Mucosa of stomach (tissue), 1 donor: ENCODE data around the gene PALD1.

ENCODE experiments used
- H3K27me3 ChIP-seq: one replicate; pipeline ENCODE4 v1.7.0; 2013; ENCODE audit warnings: mild to moderate bottlenecking, low read length; ENCODE audit not compliant: control insufficient read depth, insufficient read depth
- H3K36me3 ChIP-seq: one replicate; pipeline ENCODE4 v1.7.0; 2013; ENCODE audit warnings: low read length; ENCODE audit not compliant: control insufficient read depth, insufficient read depth
- H3K4me1 ChIP-seq: one replicate; pipeline ENCODE4 v1.7.0; 2013; ENCODE audit warnings: mild to moderate bottlenecking, low read length; ENCODE audit not compliant: control insufficient read depth, insufficient read depth
- H3K4me3 ChIP-seq: one replicate; pipeline ENCODE4 v1.7.0; 2013; ENCODE audit warnings: low read length
- H3K9ac ChIP-seq: one replicate; pipeline ENCODE4 v1.7.0; 2013; ENCODE audit warnings: mild to moderate bottlenecking, low read length, moderate library complexity
- H3K9me3 ChIP-seq: one replicate; pipeline ENCODE4 v1.7.0; 2013; ENCODE audit warnings: mild to moderate bottlenecking, low read length, moderate library complexity; ENCODE audit not compliant: control insufficient read depth
- donor health status: Pancreatic carcinoma.

Gene PALD1

DNA sequence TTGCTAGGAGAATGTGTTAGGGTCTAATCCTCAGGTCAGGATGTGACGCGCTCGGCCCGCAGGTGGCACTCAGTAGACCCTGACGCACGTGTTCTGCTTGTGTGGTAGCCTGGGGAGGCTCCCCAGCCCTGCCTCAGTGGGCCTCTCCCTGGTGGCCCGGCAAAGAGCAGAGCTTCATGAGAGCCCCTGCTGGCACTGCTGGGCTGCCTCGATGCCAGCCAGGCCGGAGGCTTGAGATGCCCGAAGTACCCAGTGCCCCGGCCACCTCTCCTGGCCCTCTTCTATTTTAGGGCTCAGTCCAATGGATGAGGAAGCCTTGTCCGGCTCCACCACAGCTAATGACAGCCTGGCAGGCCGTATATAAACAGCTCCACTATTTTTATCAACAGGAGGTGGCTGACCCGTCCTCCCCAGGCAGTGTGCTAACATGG is 82.0 kb downstream of the PALD1 start:
- Histone ChIP-seq H3K36me3 (no peaks in the 10 kb centered on the region), H3K9ac (no peak overlapping the region), H3K9me3 (no peaks in the 10 kb centered on the region), H3K4me3 (no peak overlapping the region), H3K27me3 (no peaks in the 10 kb centered on the region), H3K4me1 (peaks cover 12% of the 10 kb centered on the region)

DNA sequence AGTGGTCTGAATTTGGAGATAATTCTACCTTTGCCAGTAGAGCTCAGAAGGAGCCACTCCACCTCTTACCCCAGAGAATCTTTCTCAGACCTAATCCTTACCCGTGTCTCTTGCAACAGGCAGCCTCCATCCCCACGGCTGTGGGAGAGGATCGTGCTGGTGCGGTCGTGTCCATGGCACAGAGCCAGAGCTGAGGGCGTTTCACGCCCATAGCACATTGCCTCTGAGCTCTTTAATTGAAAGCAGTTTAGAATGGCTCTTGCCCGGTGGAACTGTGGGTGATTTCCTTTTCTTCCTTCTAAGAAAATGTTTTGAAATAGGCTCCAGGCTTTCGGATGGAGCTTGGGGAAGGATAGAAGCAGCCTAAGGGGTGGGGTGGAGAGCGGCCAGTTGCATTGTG is 82.5 kb downstream of the PALD1 start:
- Histone ChIP-seq H3K9me3 (no peaks in the 10 kb centered on the region), H3K27me3 (no peaks in the 10 kb centered on the region), H3K9ac (no peak overlapping the region), H3K4me3 (no peak overlapping the region), H3K36me3 (no peaks in the 10 kb centered on the region), H3K4me1 (peaks cover 12% of the 10 kb centered on the region)

DNA sequence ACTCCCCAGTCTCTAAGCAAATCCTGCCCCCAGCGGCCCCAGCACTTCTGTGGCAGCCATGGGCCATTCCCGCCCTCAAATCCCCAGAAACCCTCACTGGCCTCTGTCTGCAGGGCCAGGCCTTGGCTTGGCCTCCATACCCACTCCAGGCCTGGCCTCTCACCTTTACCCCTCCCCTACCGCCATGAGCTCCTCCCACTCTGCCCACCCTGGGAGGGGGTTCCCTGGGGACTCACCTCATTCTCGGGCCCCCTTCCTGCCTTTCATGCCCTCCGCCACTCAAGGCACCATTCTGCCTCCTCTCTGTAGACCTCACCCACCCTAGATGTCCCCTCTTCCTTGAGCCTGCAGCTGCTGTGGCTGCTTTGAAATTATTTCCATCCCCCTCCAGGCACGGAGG is 83.0 kb downstream of the PALD1 start:
- Histone ChIP-seq H3K9ac (no peak overlapping the region), H3K27me3 (no peaks in the 10 kb centered on the region), H3K4me3 (no peak overlapping the region), H3K4me1 (peaks cover 12% of the 10 kb centered on the region), H3K36me3 (no peaks in the 10 kb centered on the region), H3K9me3 (no peaks in the 10 kb centered on the region)

DNA sequence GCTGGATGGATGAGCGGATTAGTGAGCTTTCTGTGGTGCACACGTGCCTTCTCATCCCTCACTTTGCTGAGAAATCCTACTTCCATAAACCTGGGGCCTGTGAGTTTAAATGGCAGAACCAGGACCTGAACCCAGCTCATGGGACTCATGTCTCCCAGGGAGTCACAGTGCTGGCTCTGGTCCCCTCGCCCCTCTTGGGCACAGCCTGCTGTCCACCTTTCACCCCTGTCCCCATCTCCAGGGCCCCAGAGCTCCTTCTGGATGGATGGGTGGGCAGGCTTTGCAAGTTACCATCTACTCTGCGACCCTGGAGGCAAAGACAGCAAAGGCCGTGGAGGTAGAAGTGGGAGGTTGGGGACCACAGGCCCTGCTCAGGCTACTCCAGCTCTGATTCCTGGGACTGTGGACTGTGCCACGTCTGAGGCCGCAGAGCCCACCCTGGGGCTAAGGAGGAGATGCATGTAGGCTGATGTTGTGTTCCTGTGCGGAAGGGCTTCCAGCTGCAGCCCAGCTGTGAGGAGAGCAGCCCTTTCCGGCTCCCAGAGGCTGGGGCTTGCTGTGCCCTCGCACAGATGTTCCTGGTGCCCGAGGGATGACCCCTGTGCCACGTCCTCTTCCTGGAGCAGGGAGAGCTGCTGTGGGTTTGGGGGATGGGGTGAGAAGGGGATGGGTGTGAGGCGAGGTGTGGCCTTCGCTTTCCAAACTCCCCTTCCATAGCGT is 83.6 kb downstream of the PALD1 start:
- Histone ChIP-seq H3K36me3 (no peaks in the 10 kb centered on the region), H3K4me3 (no peak overlapping the region), H3K9me3 (no peaks in the 10 kb centered on the region), H3K4me1 (peaks cover 12% of the 10 kb centered on the region), H3K27me3 (no peaks in the 10 kb centered on the region), H3K9ac (no peak overlapping the region)

DNA sequence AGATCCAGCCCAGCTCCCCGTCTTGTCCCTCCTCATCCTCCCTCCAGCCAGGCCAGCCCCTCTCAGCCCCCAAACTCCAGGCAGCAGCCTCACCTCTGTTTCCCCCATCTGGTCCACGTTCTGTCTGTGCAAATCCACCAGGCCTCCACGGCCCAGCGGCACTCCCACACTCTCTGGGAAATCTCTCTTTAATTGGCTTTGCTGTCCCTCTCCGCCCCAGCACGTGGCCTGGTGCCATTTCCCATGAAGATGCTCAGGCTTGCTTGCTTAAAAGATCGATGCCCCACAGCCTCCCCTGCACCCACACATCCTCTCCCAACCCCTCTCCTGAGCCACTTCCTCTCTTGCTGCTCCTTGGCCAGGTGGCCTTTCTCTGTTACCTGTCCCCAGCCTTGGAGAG is 84.7 kb downstream of the PALD1 start:
- Histone ChIP-seq H3K9ac (no peak overlapping the region), H3K27me3 (no peaks in the 10 kb centered on the region), H3K4me1 (peaks cover 12% of the 10 kb centered on the region), H3K4me3 (no peak overlapping the region), H3K36me3 (no peaks in the 10 kb centered on the region), H3K9me3 (no peaks in the 10 kb centered on the region)

DNA sequence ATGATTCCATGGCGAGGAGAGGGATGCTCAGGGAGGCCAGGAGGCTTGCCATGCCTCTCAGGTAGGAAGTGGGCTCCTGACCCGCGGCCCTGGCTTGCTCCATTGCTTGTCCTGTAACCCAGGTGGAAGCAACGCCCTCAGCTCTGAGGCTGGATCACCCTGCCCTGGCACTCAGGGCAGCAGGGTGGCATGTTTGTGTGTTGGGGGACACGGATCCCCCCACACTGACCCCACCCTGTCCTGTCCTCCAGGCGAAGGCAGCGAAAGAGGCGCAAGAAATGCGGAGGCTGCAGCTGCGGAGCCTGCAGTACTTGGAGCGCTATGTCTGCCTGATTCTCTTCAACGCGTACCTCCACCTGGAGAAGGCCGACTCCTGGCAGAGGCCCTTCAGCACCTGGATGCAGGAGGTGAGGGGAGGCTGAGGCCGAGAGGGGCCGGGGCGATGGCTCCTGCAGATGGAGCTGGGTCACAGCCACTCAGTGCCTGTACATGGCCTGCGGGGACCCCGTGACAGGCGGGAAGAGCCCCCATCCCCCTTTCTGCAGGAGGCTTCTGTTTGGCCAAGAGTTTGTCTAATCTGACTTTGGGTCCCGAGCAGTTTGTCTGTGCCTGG is 85.7 kb downstream of the PALD1 start:
- Histone ChIP-seq H3K9ac (no peak overlapping the region), H3K9me3 (no peaks in the 10 kb centered on the region), H3K27me3 (no peaks in the 10 kb centered on the region), H3K36me3 (no peaks in the 10 kb centered on the region), H3K4me1 (peaks cover 6% of the 10 kb centered on the region), H3K4me3 (no peak overlapping the region)

DNA sequence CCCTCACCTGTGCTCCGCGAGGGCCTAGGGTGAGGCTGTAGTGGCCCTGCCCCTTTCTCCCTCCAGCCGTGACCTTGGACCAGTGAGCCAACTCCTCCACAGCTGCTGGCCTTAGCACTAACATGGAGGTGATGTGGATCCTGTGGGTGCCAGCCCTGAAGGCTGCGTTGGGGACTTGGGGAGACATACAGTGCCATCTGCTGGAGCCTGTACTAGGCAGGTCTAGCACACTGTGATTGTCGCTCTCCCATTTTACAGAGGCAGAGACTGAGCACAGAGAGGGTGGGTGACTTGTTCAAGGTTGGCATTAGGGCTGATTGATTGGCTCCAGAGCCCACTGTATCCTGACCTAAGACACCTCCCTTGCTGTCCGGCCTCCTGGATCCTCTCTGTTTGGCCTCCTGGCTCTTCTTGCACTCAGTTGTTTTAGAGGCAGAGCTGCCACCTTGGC is 86.4 kb downstream of the PALD1 start:
- Histone ChIP-seq H3K4me3 (no peak overlapping the region), H3K9ac (no peak overlapping the region), H3K4me1 (no peaks in the 10 kb centered on the region), H3K36me3 (no peaks in the 10 kb centered on the region), H3K9me3 (no peaks in the 10 kb centered on the region), H3K27me3 (no peaks in the 10 kb centered on the region)

DNA sequence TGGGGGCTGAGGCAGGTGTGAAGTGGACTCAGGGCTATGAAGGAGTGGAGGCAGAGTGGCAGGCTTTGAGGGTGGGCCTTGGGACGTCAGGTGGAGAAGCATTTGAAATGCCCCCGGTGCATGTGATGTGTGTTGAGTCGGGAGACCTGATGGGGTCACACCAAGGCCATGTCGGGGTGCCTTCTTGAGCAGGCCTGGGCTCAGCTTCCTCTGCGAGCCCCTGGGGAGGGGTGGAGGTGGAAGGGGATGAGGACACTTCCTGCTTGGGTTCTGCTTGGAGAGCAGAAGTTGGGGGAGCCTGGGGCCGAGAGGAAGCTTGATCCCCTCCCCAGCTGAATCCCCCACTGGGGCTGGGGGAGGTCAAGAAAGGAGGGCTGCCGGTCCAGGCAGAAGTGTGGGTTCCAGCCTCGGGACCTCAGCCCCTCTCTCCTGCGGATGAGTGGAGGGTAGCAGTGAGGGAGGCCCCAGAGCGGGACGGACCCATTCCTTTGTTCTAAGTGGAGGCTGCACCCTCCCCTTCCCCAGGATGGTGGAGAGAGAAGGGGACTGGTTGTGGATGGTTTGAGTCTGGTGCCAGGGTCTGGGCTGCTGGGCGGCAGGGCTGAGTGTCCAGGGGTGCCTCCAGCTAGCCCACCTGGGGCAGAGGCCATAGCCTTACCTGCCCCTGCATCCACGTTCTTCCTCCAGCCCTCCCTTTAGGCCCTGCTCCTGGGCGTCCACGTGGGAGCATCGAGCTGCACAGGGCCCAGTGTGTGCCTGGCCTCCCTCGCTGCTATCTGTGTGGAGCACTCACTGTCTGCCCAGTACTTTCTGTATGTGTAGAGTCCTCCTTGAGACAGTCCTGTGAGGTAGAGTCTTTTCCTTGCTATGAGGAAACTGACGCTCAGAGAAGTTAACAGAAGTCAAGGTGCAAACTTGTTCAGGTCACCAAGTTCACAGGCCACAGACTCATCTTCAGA is 87.3 kb downstream of the PALD1 start:
- Histone ChIP-seq H3K9me3 (no peaks in the 10 kb centered on the region), H3K9ac (no peak overlapping the region), H3K4me3 (no peak overlapping the region), H3K36me3 (no peaks in the 10 kb centered on the region), H3K4me1 (no peaks in the 10 kb centered on the region), H3K27me3 (no peaks in the 10 kb centered on the region)

DNA sequence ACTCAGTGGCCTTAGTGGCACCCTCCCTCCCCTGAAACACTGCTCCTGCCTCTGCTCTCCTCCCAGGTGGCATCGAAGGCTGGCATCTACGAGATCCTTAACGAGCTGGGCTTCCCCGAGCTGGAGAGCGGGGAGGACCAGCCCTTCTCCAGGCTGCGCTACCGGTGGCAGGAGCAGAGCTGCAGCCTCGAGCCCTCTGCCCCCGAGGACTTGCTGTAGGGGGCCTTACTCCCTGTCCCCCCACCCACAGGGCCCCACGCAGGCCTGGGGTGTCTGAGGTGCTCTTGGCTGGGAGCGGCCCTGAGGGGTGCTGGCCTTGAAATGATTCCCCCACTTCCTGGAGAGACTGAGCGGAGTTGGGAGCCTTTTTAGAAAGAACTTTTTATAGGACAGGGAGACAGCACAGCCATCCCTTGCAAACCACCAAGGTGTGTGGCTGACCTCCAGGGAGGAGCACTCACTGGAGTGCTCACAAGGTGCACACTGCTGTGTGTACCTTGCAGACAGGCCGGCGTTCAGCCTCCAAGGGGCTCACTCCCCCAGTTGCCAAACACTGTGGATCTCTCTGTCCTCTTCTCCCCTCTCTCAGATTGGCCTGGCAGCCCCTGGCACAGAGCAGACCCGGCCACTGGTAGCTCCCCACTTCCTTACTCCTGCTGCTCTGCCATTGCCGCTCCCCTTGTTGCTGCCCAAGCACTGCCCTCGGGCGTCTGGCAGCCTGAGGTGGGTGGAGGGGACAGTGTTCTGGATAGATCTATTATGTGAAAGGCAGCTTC is 88.1 kb downstream of the PALD1 start:
- Histone ChIP-seq H3K36me3 (no peaks in the 10 kb centered on the region), H3K4me3 (no peak overlapping the region), H3K27me3 (no peaks in the 10 kb centered on the region), H3K9me3 (no peaks in the 10 kb centered on the region), H3K9ac (no peak overlapping the region), H3K4me1 (no peaks in the 10 kb centered on the region)

DNA sequence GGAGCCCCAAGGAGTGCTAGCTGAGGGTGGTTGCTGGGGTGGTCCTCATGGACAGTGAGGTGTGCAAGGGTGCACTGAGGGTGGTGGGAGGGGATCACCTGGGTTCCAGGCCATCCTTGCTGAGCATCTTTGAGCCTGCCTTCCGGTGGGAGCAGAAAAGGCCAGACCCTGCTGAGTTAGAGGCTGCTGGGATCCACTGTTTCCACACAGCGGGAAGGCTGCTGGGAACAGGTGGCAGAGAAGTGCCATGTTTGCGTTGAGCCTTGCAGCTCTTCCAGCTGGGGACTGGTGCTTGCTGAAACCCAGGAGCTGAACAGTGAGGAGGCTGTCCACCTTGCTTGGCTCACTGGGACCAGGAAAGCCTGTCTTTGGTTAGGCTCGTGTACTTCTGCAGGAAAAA is 89.0 kb downstream of the PALD1 start:
- Histone ChIP-seq H3K4me3 (no peak overlapping the region), H3K9ac (no peak overlapping the region), H3K9me3 (no peaks in the 10 kb centered on the region), H3K4me1 (no peaks in the 10 kb centered on the region), H3K27me3 (no peaks in the 10 kb centered on the region), H3K36me3 (no peaks in the 10 kb centered on the region)

DNA sequence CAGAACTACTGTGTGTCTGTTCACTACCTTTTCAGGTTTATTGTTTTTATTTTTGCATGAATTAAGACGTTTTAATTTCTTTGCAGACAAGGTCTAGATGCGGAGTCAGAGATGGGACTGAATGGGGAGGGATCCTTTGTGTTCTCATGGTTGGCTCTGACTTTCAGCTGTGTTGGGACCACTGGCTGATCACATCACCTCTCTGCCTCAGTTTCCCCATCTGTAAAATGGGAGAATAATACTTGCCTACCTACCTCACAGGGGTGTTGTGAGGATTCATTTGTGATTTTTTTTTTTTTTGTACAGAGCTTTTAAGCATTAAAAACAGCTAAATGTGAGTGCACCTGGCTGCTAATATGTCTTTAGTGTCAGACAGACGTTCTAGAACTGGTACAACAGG is 89.5 kb downstream of the PALD1 start:
- Histone ChIP-seq H3K9ac (no peak overlapping the region), H3K27me3 (no peaks in the 10 kb centered on the region), H3K9me3 (no peaks in the 10 kb centered on the region), H3K4me3 (no peak overlapping the region), H3K4me1 (no peaks in the 10 kb centered on the region), H3K36me3 (no peaks in the 10 kb centered on the region)
